K562 (cell line): ENCODE results near the gene LGR6. TPM values are rescaled to one million over a fixed set of nuclear protein-coding genes. Genes with fewer than 3 reads are reported as not detected.

Experiments
- ATF7 ChIP-seq: fragments of 450-650 bp; IDR thresholded peaks from 2 replicates; pipeline ENCODE4 v1.7.1; 2014; ENCODE audit warnings: mild to moderate bottlenecking, moderate library complexity
- BMI1 ChIP-seq: fragments of 150-350 bp; IDR thresholded peaks from 2 replicates; pipeline ENCODE4 v1.6.1; 2014; ENCODE audit warnings: low read length
- BRF1 ChIP-seq: IDR thresholded peaks from 3 replicates; pipeline ENCODE4 v1.6.1; 2011; ENCODE audit warnings: borderline replicate concordance, mild to moderate bottlenecking; ENCODE audit not compliant: insufficient read length; ENCODE audit errors: extremely low read depth
- CTCFL ChIP-seq: IDR thresholded peaks from 2 replicates; pipeline ENCODE4 v1.6.1; 2011; ENCODE audit warnings: borderline replicate concordance, low read depth, mild to moderate bottlenecking, moderate library complexity, low read length; ENCODE audit not compliant: insufficient read depth, poor library complexity, severe bottlenecking
- ESRRB ChIP-seq: fragments of 250-450 bp; sonication (Bioruptor Pico); IDR thresholded peaks from 2 replicates; pipeline ENCODE4 v1.5.0; 2020; ENCODE audit warnings: mild to moderate bottlenecking, moderate library complexity, borderline replicate concordance
- KLF1 ChIP-seq: fragments of 450-650 bp; IDR thresholded peaks from 2 replicates; pipeline ENCODE4 v1.6.1; 2016; ENCODE audit warnings: missing genetic modification characterization, missing compliant biosample characterization
- NELFE ChIP-seq: IDR thresholded peaks from 2 replicates; pipeline ENCODE4 v1.6.1; 2011; ENCODE audit warnings: mild to moderate bottlenecking; ENCODE audit not compliant: insufficient read depth, insufficient read length
- POLR2G ChIP-seq: fragments of 200-400 bp; formaldehyde crosslinking; IDR thresholded peaks from 2 replicates; pipeline ENCODE4 v1.6.1; 2017; ENCODE audit warnings: low read depth, mild to moderate bottlenecking, antibody characterized with exemption, low read length, moderate library complexity
- PTRF ChIP-seq: fragments of 450-650 bp; IDR thresholded peaks from 2 replicates; pipeline ENCODE4 v1.6.1; 2016; ENCODE audit warnings: mild to moderate bottlenecking, missing genetic modification characterization, missing compliant biosample characterization
- STAG1 ChIP-seq: sonication (generic); formaldehyde crosslinking; IDR thresholded peaks from 2 replicates; pipeline ENCODE4 v1.5.0; 2020; ENCODE audit warnings: missing genetic modification reagents, borderline replicate concordance
- TAF9B ChIP-seq: fragments of 450-650 bp; IDR thresholded peaks from 2 replicates; pipeline ENCODE4 v1.6.1; 2018; ENCODE audit warnings: mild to moderate bottlenecking; ENCODE audit not compliant: partially characterized antibody
- TCFL5 ChIP-seq: fragments of 250-450 bp; sonication (Bioruptor Pico); conservative IDR thresholded peaks from 2 replicates; pipeline ENCODE4 v1.6.1; 2021; ENCODE audit warnings: mild to moderate bottlenecking, moderate library complexity, matching md5 sums
- TEAD4 ChIP-seq, 2 experiments: sonication (generic) in 1 of 2; formaldehyde crosslinking in 1 of 2; IDR thresholded peaks; 2 replicates each; pipeline versions ENCODE4 v1.6.1 to v1.8.0; 2012 to 2022; ENCODE audit warnings: borderline replicate concordance in 1 of 2, inconsistent platforms in 1 of 2, low read length in 1 of 2, mild to moderate bottlenecking in 1 of 2, missing genetic modification reagents in 1 of 2
- TFAP4 ChIP-seq: sonication (generic); formaldehyde crosslinking; IDR thresholded peaks from 2 replicates; pipeline ENCODE4 v1.8.0; 2022; ENCODE audit warnings: missing genetic modification reagents, mild to moderate bottlenecking, moderate library complexity, borderline replicate concordance
- XRCC3 ChIP-seq: fragments of 450-650 bp; IDR thresholded peaks from 2 replicates; pipeline ENCODE4 v1.6.1; 2017; ENCODE audit warnings: mild to moderate bottlenecking, moderate library complexity
- YBX1 ChIP-seq: fragments of 450-650 bp; IDR thresholded peaks from 2 replicates; pipeline ENCODE4 v1.7.1; 2016; ENCODE audit warnings: mild to moderate bottlenecking
- ZNF384 ChIP-seq: IDR thresholded peaks from 2 replicates; pipeline ENCODE4 v1.6.1; 2012; ENCODE audit warnings: low read depth, low read length, improper control_type of control experiment
- ZNF445 ChIP-seq: fragments of 250-450 bp; sonication (Bioruptor Pico); IDR thresholded peaks from 2 replicates; pipeline ENCODE4 v1.4.0; 2020; ENCODE audit warnings: low read depth, mild to moderate bottlenecking, moderate library complexity
- polyA plus RNA-seq, 8 experiments: library from polyadenylated mRNA; depleted of rRNA in 4 of 8; stranded (reverse) in 5 of 8; unstranded in 3 of 8; fragments of >200 nt; fragmentation: Nextera tagmentation in 2 of 8; fragmentation: Illumina TruSeq in 1 of 8; extraction: Ambion mirVana in 2 of 8; extraction: Trizol in 1 of 8; gene quantifications; 2 replicates each; pipeline versions ENCODE4 v1.2.1 to v1.2.3, GENCODE V29; 2011 to 2014; ENCODE audit warnings: inconsistent platforms in 1 of 8, missing spikeins in 1 of 8
- total RNA-seq, 7 experiments: library from RNA; depleted of rRNA in 6 of 7; stranded (reverse); fragments of >200 nt in 6 of 7; fragmentation: Illumina TruSeq in 2 of 7; extraction: Trizol in 2 of 7; gene quantifications; 2 replicates each; pipeline versions ENCODE4 v1.2.1 to v1.2.3, GENCODE V29; 2011 to 2021; ENCODE audit warnings: low replicate concordance in 1 of 7
- TF ChIP-seq, protein P1 (sequence below): fragments of 450-650 bp; formaldehyde crosslinking; IDR thresholded peaks from 2 replicates; pipeline ENCODE4 v1.4.0; 2022; ENCODE audit warnings: mild to moderate bottlenecking, moderate library complexity
- TF ChIP-seq, protein P2 (sequence below), 2 experiments: IDR thresholded peaks in 1 of 2; conservative IDR thresholded peaks in 1 of 2; 2 replicates each; pipeline ENCODE4 v1.6.1; 2016; ENCODE audit warnings: low read depth in 2 of 2, mild to moderate bottlenecking in 1 of 2, missing compliant biosample characterization in 1 of 2, missing genetic modification characterization in 1 of 2, moderate library complexity in 1 of 2

Gene LGR6
- total and polyA plus RNA-seq, 9 of the 15 experiments (the other 6 are each of a cell fraction or from before 2014, with no cell fraction given) = 0.01 to 0.54 (median 0.17) TPM; not detected in 1

DNA sequence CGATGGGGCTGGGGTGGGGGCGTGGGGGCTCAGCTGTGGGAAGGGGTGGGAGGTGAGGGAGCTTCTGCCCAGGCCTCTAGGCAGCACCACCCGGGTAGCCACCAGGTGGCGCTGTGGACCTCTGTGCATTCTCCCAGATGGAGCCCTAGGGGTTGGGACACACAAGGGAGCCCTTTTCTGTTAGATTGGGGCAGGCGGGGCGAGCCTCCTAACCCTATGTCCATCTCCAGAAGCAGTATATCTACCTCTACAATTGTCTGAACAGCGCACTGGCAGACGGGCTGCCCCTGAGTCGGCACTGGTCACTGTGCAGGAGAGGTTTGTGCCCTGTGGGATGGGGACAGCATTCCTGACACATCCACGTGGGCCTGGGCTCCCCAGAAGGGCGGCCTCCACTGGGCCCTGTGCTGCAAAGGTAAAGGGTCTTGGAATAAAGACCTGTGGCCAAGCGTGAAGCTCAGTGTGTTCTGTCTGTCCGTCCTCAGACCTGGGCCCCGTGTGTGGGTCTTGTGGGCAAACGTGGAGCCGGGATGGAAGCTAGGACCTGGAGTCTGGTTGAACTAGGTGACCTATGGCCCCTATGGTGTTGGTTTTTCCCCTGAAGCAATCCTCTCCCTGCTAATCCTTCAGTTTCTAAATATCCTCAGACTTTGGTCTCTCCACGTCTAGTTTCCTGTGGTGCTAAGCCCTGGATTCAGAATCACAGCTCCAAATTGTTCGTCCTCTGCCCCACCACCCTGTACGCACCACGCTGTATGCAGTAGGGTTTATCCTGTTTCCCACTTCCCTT is 4.4 kb upstream of the LGR6 start (continued):
- TF ChIP-seq ESRRB (no peak), ZNF384 (no peak), NELFE (no peak), TAF9B (no peak), PTRF (tag) (no peak), BRF1 (no peak), TCFL5 (CRISPR knock-in tag) (no peak), XRCC3 (no peak), TFAP4 (peak; percentile 59; the same call in 1 of the 2 replicates), TEAD4 (IDR thresholded peaks at IDR 0.05; ENCODE audit: low read length) (0 out of 2 replicates have a peak, but pooled peaks have one; percentile 24), TEAD4 (CRISPR knock-in tag; IDR thresholded peaks at IDR 0.05; ENCODE audit: borderline replicate concordance) (no peak), CTCFL (peak; percentile 59), ATF7 (no peak), KLF1 (tag) (no peak), YBX1 (no peak), ZNF445 (CRISPR knock-in tag) (no peak), POLR2G (peak; percentile 44; the same call in 1 of the 2 replicates), BMI1 (no peak), STAG1 (CRISPR knock-in tag) (peak; percentile 41; the same call in 1 of the 2 replicates)
- TF ChIP-seq, protein P1, sequence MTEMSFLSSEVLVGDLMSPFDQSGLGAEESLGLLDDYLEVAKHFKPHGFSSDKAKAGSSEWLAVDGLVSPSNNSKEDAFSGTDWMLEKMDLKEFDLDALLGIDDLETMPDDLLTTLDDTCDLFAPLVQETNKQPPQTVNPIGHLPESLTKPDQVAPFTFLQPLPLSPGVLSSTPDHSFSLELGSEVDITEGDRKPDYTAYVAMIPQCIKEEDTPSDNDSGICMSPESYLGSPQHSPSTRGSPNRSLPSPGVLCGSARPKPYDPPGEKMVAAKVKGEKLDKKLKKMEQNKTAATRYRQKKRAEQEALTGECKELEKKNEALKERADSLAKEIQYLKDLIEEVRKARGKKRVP (CRISPR knock-in tag) = no peak
- TF ChIP-seq, protein P2, sequence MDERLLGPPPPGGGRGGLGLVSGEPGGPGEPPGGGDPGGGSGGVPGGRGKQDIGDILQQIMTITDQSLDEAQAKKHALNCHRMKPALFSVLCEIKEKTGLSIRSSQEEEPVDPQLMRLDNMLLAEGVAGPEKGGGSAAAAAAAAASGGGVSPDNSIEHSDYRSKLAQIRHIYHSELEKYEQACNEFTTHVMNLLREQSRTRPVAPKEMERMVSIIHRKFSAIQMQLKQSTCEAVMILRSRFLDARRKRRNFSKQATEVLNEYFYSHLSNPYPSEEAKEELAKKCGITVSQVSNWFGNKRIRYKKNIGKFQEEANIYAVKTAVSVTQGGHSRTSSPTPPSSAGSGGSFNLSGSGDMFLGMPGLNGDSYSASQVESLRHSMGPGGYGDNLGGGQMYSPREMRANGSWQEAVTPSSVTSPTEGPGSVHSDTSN (CRISPR knock-in tag; IDR thresholded peaks at IDR 0.05; ENCODE audit: low read depth) = no peak
- TF ChIP-seq, protein P2 (tag; conservative IDR thresholded peaks at IDR 0.05; ENCODE audit: low read depth) = no peak
